Stimulated activated CD8-positive, alpha-beta memory T cell treated with anti-CD3 and anti-CD28 coated beads, Interleukin-15, amount 100 ng/mL, for 1 hour (primary cell): ENCODE results near the gene CHKA.

Experiments
- DNase-seq: peaks from one replicate; pipeline ENCODE4 v3.0.0-alpha.2; 2020; ENCODE audit warnings: low read depth

Gene CHKA

GRCh38 chr11:68142441-68143309 lies 21.5 kb upstream of the CHKA start:
- no peak for DNase-seq

GRCh38 chr11:68142028-68142412 lies 20.8 kb upstream of the CHKA start:
- no peak for DNase-seq

- no peak for DNase-seq
Measured at GRCh38 chr11:68141246-68142027, 20.2 kb upstream of the CHKA start.

- DNase-seq, result no peak
Measured at GRCh38 chr11:68140496-68141245, 19.5 kb upstream of the CHKA start.

- DNase-seq, result no peak
Measured at GRCh38 chr11:68138237-68138636, 17.0 kb upstream of the CHKA start.

- DNase-seq, result no peak
Measured at GRCh38 chr11:68137833-68138232, 16.6 kb upstream of the CHKA start.

- DNase-seq, result no peak
Measured at GRCh38 chr11:68136866-68137265, 15.7 kb upstream of the CHKA start.

GRCh38 chr11:68135161-68135560 lies 14.0 kb upstream of the CHKA start:
- no peak for DNase-seq

- DNase-seq, result no peak
Measured at GRCh38 chr11:68133761-68134160, 12.6 kb upstream of the CHKA start.

- no peak for DNase-seq
Measured at GRCh38 chr11:68130121-68130520, 8.9 kb upstream of the CHKA start.

GRCh38 chr11:68128682-68129327 lies 7.6 kb upstream of the CHKA start:
- no peak for DNase-seq

- no peak for DNase-seq
Measured at GRCh38 chr11:68127714-68128681, 6.8 kb upstream of the CHKA start.

GRCh38 chr11:68125164-68125563 lies 4.0 kb upstream of the CHKA start:
- no peak for DNase-seq

- DNase-seq, result no peak
Measured at GRCh38 chr11:68122936-68123539, 1.9 kb upstream of the CHKA start.

- no peak for DNase-seq
Measured at GRCh38 chr11:68120273-68121066, 718 bp downstream of the CHKA start.

- no peak for DNase-seq
Measured at GRCh38 chr11:68118706-68119448, 2.3 kb downstream of the CHKA start.

- DNase-seq, result no peak
Measured at GRCh38 chr11:68117853-68118470, 3.2 kb downstream of the CHKA start.

GRCh38 chr11:68116974-68117373 lies 4.2 kb downstream of the CHKA start:
- DNase-seq, result no peak
